Measurements from ENCODE around the gene LENG1. TPM values are rescaled to one million over a fixed set of nuclear protein-coding genes. Genes with fewer than 3 reads are reported as not detected.

The LENG1 gene
- total and polyA plus RNA-seq, 9 of the 15 experiments (the other 6 are each of a cell fraction or from before 2014, with no cell fraction given), result 0.30 to 10.5 (median 4.7) TPM

- TF ChIP-seq NFIX (CRISPR knock-in tag; IDR thresholded peaks at IDR 0.05; ENCODE audit: low read depth) (no peak), CHCHD3 (CRISPR knock-in tag; IDR thresholded peaks at IDR 0.05) (no peak), SAP30 (IDR thresholded peaks at IDR 0.05; ENCODE audit: borderline replicate concordance, insufficient read depth, low read depth, low read length, poor library complexity, severe bottlenecking) (no peak), ZNF586 (CRISPR knock-in tag; conservative IDR thresholded peaks at IDR 0.05) (no peak), SP1 (CRISPR knock-in tag; IDR thresholded peaks at IDR 0.05) (0 out of 2 replicates have a peak, but pooled peaks have one; percentile 34), PTBP1 (IDR thresholded peaks at IDR 0.05; ENCODE audit: low read depth, low read length) (no peak), KDM4B (IDR thresholded peaks at IDR 0.05; ENCODE audit: borderline replicate concordance in 2 of 2, low read depth in 1 of 2) (peak in 1 of 2 experiments; percentile 63; a peak in 1 of 4 replicates), NR2C2 (CRISPR knock-in tag; IDR thresholded peaks at IDR 0.05) (no peak), NR2C2 (tag; IDR thresholded peaks at IDR 0.05) (no peak), RBBP5 (IDR thresholded peaks at IDR 0.05; ENCODE audit: borderline replicate concordance, insufficient read depth, low read length, poor library complexity, severe bottlenecking) (no peak), MAX (CRISPR knock-in tag; IDR thresholded peaks at IDR 0.05) (0 out of 2 replicates have a peak, but pooled peaks have one; percentile 15)
- TF ChIP-seq, protein P1, sequence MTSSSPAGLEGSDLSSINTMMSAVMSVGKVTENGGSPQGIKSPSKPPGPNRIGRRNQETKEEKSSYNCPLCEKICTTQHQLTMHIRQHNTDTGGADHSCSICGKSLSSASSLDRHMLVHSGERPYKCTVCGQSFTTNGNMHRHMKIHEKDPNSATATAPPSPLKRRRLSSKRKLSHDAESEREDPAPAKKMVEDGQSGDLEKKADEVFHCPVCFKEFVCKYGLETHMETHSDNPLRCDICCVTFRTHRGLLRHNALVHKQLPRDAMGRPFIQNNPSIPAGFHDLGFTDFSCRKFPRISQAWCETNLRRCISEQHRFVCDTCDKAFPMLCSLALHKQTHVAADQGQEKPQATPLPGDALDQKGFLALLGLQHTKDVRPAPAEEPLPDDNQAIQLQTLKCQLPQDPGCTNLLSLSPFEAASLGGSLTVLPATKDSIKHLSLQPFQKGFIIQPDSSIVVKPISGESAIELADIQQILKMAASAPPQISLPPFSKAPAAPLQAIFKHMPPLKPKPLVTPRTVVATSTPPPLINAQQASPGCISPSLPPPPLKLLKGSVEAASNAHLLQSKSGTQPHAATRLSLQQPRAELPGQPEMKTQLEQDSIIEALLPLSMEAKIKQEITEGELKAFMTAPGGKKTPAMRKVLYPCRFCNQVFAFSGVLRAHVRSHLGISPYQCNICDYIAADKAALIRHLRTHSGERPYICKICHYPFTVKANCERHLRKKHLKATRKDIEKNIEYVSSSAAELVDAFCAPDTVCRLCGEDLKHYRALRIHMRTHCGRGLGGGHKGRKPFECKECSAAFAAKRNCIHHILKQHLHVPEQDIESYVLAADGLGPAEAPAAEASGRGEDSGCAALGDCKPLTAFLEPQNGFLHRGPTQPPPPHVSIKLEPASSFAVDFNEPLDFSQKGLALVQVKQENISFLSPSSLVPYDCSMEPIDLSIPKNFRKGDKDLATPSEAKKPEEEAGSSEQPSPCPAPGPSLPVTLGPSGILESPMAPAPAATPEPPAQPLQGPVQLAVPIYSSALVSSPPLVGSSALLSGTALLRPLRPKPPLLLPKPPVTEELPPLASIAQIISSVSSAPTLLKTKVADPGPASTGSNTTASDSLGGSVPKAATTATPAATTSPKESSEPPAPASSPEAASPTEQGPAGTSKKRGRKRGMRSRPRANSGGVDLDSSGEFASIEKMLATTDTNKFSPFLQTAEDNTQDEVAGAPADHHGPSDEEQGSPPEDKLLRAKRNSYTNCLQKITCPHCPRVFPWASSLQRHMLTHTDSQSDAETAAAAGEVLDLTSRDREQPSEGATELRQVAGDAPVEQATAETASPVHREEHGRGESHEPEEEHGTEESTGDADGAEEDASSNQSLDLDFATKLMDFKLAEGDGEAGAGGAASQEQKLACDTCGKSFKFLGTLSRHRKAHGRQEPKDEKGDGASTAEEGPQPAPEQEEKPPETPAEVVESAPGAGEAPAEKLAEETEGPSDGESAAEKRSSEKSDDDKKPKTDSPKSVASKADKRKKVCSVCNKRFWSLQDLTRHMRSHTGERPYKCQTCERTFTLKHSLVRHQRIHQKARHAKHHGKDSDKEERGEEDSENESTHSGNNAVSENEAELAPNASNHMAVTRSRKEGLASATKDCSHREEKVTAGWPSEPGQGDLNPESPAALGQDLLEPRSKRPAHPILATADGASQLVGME (CRISPR knock-in tag; IDR thresholded peaks at IDR 0.05), result peak; percentile 68
These were observed 28.8 kb upstream of the LENG1 start (continued) for GRCh38 chr19:54188215-54188871.

All from K562 (cell line).